ENCODE data around the gene CDC42EP4.

CDC42EP4 gene

GRCh38 chr17:73255671-73256181, 56.1 kb downstream of the CDC42EP4 start:
- peak; percentile 93 for DNase-seq (ENCODE audit: low spot score)

- no peak for DNase-seq (ENCODE audit: low spot score)
These were observed 59.9 kb downstream of the CDC42EP4 start for GRCh38 chr17:73251871-73252270.

GRCh38 chr17:73250851-73251640, 60.8 kb downstream of the CDC42EP4 start:
- no peak for DNase-seq (ENCODE audit: low spot score)

- no peak for DNase-seq (ENCODE audit: low spot score)
These were observed 62.1 kb downstream of the CDC42EP4 start for GRCh38 chr17:73249700-73250099.

- DNase-seq (ENCODE audit: low spot score), result no peak
These were observed 63.3 kb downstream of the CDC42EP4 start for GRCh38 chr17:73248532-73248931.

- no peak for DNase-seq (ENCODE audit: low spot score)
These were observed 64.1 kb downstream of the CDC42EP4 start for GRCh38 chr17:73247726-73248125.

GRCh38 chr17:73240561-73240960, 71.2 kb downstream of the CDC42EP4 start:
- no peak for DNase-seq (ENCODE audit: low spot score)

- no peak for DNase-seq (ENCODE audit: low spot score)
These were observed 74.1 kb downstream of the CDC42EP4 start for GRCh38 chr17:73237714-73238113.

- DNase-seq (ENCODE audit: low spot score), result no peak
These were observed 77.1 kb downstream of the CDC42EP4 start for GRCh38 chr17:73234736-73235135.
